ENCODE data around the gene BHMT.

Gene BHMT

GRCh38 chr5:79111960-79112702, 522 bp downstream of the BHMT start:
- TF ChIP-seq CTCF (conservative IDR thresholded peaks at IDR 0.05) = no peak
- H3K27ac ChIP-seq = no peak overlapping the region

GRCh38 chr5:79112703-79113058, 1.1 kb downstream of the BHMT start:
- H3K27ac ChIP-seq = no peak overlapping the region
- TF ChIP-seq CTCF (conservative IDR thresholded peaks at IDR 0.05) = no peak

GRCh38 chr5:79119486-79119885, 7.9 kb downstream of the BHMT start:
- no peak for TF ChIP-seq CTCF (conservative IDR thresholded peaks at IDR 0.05)
- no peak overlapping the region for H3K27ac ChIP-seq

GRCh38 chr5:79120221-79120620, 8.6 kb downstream of the BHMT start:
- H3K27ac ChIP-seq = no peak overlapping the region
- no peak for TF ChIP-seq CTCF (conservative IDR thresholded peaks at IDR 0.05)

GRCh38 chr5:79122973-79123372, 11.4 kb downstream of the BHMT start:
- TF ChIP-seq CTCF (conservative IDR thresholded peaks at IDR 0.05) = no peak
- no peak overlapping the region for H3K27ac ChIP-seq

- H3K27ac ChIP-seq = no peak overlapping the region
- TF ChIP-seq CTCF (conservative IDR thresholded peaks at IDR 0.05) = no peak
Observed at GRCh38 chr5:79124607-79125006, 13.0 kb downstream of the BHMT start.

- no peak for TF ChIP-seq CTCF (conservative IDR thresholded peaks at IDR 0.05)
- H3K27ac ChIP-seq = no peak overlapping the region
Observed at GRCh38 chr5:79130781-79131180, 19.2 kb downstream of the BHMT start.

Data from VCaP (cell line).